HG03432 (cell line): Measurements from ENCODE around the gene SIGLEC11.
"Not testable (repeated sequence)": the region's sequence is repeated elsewhere in the genome, so short reads cannot be mapped to it uniquely, and the experiment has no call there.

ENCODE experiments used
- ATAC-seq: cut with Tn5 transposase; IDR thresholded peaks from one replicate; pipeline ENCODE4 v1.9.1; 2021; ENCODE audit warnings: mild to moderate bottlenecking, moderate library complexity; ENCODE audit not compliant: unreplicated experiment

The SIGLEC11 gene

GRCh38 chr19:49929121-49929610, 31.8 kb downstream of the SIGLEC11 start, which contains the start of the genes ATF5 and NUP62:
Gene ATF5 (plus strand): TSS chr19:49929205. CDS start chr19:49930851, 1,646 bp downstream.
Gene NUP62 (minus strand): TSS chr19:49929504. CDS start chr19:49909807, 19,697 bp downstream.
- ATAC-seq = peak; percentile 61

DNA sequence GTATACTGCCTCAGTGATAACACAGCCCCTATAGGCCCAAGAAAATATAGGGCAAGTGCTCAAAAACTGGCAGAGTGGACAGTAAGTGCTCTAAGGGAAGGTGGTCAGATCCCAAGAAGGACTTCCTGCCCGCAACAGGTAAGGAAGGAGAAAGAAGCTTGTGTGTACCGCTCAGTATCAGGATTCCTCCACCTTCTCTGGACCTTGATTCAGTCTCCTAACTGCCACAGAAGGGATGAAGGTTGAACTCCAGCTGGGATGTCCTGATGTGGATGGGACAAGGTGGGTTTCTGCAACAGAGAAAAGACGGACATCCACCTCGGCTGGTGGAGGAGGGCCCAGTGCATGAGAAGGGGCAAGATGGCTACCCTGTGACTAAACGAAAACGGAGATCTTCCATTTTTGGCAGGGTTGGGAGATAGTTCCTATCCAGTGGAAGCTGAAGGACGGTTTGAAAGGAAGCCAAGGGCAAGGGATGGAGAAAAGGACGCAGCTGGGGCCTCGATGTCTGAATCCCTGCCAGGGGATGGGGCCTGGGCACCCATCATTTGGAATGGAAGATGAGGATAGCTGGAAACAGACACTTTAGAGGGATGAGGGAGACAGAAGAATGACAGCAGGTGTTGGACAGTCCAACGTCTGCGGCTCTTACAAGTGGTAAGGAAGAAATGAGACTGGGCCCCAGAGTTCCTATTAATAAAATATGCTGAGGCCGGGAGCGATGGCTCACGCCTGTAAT, 33.3 kb downstream of the SIGLEC11 start:
- ATAC-seq = no peak

- ATAC-seq = no peak
Measured at GRCh38 chr19:49926515-49926914, 34.5 kb downstream of the SIGLEC11 start.

GRCh38 chr19:49925486-49925885, 35.5 kb downstream of the SIGLEC11 start:
- no peak for ATAC-seq

GRCh38 chr19:49924881-49925210, 36.1 kb downstream of the SIGLEC11 start:
- ATAC-seq = not testable (repeated sequence)

GRCh38 chr19:49924004-49924880, 36.7 kb downstream of the SIGLEC11 start:
- ATAC-seq = no peak

DNA sequence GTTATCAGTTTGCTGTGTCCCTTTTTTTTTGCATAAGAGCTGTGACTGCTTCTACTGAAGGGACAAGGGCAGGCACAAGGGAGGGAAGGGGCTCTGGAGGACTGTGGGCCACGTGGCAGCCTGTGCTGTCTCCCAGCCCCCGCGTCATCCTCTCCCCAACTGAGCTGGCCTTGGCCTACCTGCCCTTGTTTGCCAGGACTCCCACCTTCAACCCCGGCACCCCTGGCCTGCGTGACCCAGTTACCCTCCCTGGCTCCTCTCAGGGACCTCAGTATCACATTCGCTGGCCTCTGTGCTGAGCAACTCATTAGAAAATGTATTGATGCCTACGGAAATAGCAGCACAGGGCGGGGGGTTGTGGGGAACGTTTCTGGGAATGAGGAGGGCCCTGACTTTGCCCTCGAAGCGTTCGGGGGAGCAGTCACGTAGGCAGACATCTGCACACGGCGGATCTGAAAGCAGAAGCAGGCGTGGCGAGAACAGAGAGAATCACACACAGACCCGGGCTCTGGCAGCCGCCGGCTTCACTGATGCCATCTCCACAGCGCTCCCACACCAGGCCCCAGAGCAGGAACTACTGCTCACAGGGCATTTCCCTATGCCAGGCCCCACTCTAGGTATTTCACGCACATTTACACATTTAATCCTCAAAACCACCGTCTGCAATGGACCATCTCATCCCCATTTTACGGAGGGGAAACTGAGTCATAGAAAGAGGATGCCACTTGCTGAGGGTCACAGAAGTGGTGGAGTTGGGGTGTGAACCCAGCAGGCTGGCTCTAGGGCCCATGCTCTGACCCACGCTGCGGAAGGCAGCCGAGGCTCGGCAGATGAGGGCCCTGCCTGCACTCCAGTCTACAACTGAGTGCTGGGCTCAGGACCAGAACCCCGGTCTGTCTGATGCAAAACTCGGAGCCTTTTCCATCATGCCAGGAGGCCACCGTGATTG, 37.6 kb downstream of the SIGLEC11 start:
- ATAC-seq = no peak

DNA sequence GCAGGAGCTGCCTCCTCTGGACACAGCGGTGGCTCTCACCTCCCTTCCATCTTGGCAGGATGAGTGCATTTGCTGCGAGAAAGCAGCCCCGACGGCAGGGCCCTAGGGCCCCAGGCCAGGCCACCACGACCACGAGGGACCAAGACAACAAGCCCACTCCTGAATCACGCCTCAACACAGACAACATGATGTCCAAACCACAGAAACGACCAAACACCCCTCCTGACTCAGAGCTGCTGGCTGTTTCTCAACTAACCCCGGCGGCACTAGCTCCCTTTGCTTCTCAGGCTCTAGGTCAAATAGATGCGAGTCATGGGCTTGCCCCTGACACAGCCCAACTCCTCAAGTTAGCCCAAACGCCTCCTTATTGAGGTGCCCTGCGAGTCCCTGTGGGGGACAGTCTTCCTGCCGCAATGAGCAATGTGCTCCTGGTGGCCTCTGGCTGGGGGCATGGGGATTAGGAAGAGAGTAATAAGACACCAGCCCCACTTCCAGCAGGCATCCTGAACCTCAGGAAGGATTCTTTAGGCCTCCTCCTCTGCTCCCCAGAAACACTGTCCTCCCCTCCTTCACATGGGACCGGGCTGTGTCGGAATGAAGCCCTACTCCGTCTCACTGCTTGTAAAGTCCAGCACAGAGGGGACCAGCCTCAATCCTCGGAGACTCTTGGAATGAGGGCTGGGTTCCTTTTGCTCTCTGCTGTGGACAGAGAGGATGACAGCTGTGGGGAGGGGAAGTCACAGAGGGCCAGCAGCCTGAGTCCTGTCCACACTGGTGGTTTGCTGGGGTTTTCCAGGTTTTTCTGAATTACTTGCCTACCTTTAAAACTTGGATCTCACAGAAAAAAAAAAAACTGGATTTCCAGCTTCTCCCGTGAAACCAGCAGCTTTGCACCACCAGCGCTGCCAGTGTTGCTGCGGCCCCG, 38.8 kb downstream of the SIGLEC11 start:
- ATAC-seq = no peak

GRCh38 chr19:49920624-49921363, 40.2 kb downstream of the SIGLEC11 start:
- ATAC-seq = no peak

- ATAC-seq = no peak
Measured at GRCh38 chr19:49918089-49918488, 42.9 kb downstream of the SIGLEC11 start.

GRCh38 chr19:49916839-49917733, 43.9 kb downstream of the SIGLEC11 start:
- ATAC-seq = no peak

GRCh38 chr19:49915271-49915670, 45.7 kb downstream of the SIGLEC11 start:
- no peak for ATAC-seq

DNA sequence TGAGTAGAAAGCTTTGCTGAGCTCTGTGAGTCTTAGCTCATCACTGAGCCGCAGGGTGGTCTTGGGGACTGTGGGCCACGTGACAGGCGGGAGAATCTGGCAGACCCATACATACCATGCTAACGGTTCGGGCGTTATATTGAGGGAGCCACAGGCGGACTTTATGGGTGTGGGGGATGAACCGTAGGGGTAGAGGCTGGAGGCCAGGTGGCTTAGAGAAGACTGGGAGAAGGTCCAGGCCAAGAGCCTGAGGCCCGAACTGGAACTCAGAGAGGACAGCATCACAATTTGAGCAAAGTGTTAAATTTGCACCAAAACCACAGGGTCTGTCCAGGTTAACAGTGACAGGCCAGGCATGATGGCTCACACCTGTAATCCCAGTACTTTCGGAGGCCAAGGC, 47.3 kb downstream of the SIGLEC11 start:
- no peak for ATAC-seq

GRCh38 chr19:49912965-49913685, 47.8 kb downstream of the SIGLEC11 start:
- ATAC-seq = no peak

GRCh38 chr19:49911381-49912145, 49.4 kb downstream of the SIGLEC11 start:
- peak; percentile 45 for ATAC-seq

- no peak for ATAC-seq
Measured at GRCh38 chr19:49910179-49910578, 50.8 kb downstream of the SIGLEC11 start.
